ENCODE results near the gene HEPN1. TPM values are rescaled to one million over a fixed set of nuclear protein-coding genes. Genes with fewer than 3 reads are reported as not detected.

Gene HEPN1
- total RNA-seq, 2 donors from 2014 or later, result not detected

Other genes with a start within 250 kb of the HEPN1 start
- 10 to 100 TPM in 1 of 2 donors, 1 to 10 TPM in 1; 8.4 to 12.0 TPM for gene SIAE, start 245.5 kb upstream of the HEPN1 start, total RNA-seq
- gene SPA17, start 245.3 kb upstream of the HEPN1 start, total RNA-seq, result 1 to 10 TPM; 2.5 to 2.6 TPM
- gene NRGN, start 179.3 kb upstream of the HEPN1 start, total RNA-seq, result 1 to 10 TPM; 4.2 to 4.4 TPM
- gene VSIG2, start 167.0 kb upstream of the HEPN1 start, total RNA-seq, result under 1 TPM; 0.35 to 0.48 TPM
- 1 to 10 TPM in 1 of 2 donors, under 1 TPM in 1; 0.88 to 1.1 TPM for gene ESAM, start 157.0 kb upstream of the HEPN1 start, total RNA-seq
- 10 to 100 TPM; 11.1 to 12.5 TPM for gene MSANTD2, start 118.8 kb upstream of the HEPN1 start, total RNA-seq
- 10 to 100 TPM; 21.5 to 26.6 TPM for gene ROBO3, start 53.8 kb upstream of the HEPN1 start, total RNA-seq
- gene ROBO4, start 21.4 kb upstream of the HEPN1 start, total RNA-seq, result not detected
- not detected for gene HEPACAM, start 16.8 kb downstream of the HEPN1 start, total RNA-seq
- 1 to 10 TPM; 9.1 to 9.9 TPM for gene CCDC15, start 35.0 kb downstream of the HEPN1 start, total RNA-seq
- 1 to 10 TPM; 1.0 to 1.5 TPM for gene SLC37A2, start 144.1 kb downstream of the HEPN1 start, total RNA-seq
- gene TMEM218, start 192.4 kb downstream of the HEPN1 start, total RNA-seq, result 10 to 100 TPM; 14.6 to 18.4 TPM
- not detected for gene PKNOX2, start 245.5 kb downstream of the HEPN1 start, total RNA-seq